GM10847 (cell line): ENCODE data around the gene CARD11.

Experiments
- POLR2A ChIP-seq: IDR thresholded peaks from 2 replicates; pipeline ENCODE4 v1.6.1; 2011; ENCODE audit not compliant: insufficient read length; ENCODE audit errors: extremely low read depth

Gene CARD11

DNA sequence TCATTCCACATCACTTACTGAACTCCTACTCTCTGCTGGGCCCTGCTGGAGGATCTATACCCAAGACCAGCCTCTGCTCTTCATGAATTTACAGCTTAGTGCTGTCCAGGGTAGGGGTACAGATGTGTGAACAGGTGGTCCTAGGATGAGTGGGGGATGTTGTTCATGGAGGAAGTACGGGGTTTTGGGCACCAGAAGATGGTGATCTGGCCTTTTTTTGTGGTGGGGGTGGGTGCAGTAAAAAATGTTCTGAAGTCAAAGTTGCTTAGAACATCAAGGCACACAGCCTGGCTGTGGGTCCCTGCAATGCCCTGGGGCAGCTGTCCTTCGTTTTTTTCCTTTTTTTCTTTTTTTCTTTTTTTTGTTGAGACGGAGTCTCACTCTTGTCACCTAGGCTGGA lies 165.4 kb downstream of the CARD11 start:
- no peak for TF ChIP-seq POLR2A

DNA sequence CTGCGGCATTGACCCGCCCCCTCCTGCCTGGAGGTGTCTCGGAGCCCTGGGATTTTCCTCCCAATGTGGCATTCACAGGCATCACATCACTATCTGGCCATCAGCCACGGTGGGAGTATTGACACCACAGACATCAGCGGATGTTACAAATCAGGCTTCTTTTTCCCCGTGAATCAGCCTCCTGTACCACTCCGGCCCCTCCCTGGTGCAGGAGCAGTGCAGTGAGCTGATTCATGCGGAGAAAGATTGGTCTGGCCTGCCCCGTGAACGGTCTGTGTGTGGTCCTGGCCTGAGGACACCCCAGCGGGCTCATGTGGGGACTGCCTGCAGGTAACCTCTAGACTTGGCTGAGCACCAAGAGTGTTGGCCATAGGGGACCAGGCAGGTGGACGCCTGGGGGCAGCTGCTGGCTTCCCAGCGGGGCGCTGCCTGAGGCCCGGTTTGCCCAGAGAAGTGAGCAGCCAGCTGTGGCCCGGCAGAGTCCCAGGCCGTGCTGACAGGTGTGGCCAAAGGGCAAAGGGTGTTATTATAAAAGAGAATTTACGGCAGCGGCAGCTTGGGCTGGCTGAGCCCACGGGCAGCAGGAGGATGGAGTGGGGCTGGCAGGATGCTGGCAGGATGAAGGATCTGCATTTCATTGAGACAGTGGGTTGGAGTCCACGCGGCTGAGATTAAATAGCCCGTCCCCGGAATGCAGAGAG lies 167.5 kb downstream of the CARD11 start:
- TF ChIP-seq POLR2A = no peak

DNA sequence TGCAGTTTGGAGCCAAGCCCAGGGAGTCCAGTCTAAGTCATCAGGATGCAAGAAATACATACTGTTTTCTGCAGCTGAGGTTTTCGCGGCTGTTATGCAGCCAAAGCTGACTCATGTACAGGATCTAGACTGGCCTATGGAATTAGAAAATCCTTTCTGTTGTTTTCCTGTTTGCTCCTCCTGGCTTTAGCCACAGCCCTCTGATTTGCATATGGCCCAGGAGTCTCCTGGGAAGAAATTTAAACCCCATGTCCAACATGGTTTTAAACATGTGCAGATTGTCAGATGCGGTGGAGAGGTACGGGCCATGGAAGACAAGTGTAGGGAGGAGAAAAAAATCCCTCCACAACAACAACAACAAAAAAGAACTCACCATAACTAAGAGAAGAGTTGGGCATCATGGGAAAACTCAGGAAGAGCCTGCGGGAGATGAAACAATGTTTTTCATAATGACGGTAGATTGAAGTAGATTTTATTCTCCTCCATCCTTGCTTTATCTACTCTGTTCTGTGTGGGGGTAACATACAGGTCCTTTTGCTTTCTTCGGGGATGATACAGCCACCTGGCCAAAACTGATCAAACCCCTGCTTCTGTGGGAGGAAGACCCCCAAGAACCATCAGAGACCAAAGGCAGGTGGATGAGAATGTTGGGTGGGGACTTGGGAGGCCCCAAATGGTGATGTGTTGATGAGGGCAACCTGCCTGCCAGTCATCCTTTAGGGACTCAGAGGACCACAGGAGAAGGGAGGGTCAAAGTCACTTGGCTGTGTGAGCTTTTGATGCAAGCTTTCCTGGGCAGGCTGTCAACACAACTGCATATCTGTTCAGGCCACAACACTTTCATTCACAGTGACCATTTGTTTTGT lies 169.7 kb downstream of the CARD11 start:
- TF ChIP-seq POLR2A = no peak

DNA sequence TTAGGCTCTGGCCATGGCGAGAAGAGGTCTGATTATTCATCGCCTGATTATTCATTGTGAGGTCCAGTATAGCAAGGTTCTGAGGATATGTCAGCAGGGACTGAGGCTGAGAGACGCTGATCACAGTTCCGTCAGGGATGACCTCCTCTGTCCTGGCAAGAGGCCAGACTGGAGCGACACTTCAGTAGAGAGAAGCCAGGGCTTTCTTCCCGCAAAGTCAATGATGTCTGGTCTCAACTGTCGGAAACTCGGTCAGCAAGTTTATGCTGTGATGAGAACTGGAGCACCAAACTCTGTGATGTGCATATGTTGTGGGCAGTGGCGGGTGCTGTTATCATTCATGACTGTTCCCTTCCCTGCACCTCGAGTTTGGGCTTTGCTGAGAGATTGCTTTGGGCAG lies 170.5 kb downstream of the CARD11 start:
- TF ChIP-seq POLR2A = no peak

- no peak for TF ChIP-seq POLR2A
Observed at GRCh38 chr7:2872296-2872874, 171.3 kb downstream of the CARD11 start.

GRCh38 chr7:2870471-2870931 lies 173.2 kb downstream of the CARD11 start:
- no peak for TF ChIP-seq POLR2A

GRCh38 chr7:2869981-2870380 lies 173.7 kb downstream of the CARD11 start:
- no peak for TF ChIP-seq POLR2A

- no peak for TF ChIP-seq POLR2A
Observed at GRCh38 chr7:2866601-2867000, 177.1 kb downstream of the CARD11 start.

DNA sequence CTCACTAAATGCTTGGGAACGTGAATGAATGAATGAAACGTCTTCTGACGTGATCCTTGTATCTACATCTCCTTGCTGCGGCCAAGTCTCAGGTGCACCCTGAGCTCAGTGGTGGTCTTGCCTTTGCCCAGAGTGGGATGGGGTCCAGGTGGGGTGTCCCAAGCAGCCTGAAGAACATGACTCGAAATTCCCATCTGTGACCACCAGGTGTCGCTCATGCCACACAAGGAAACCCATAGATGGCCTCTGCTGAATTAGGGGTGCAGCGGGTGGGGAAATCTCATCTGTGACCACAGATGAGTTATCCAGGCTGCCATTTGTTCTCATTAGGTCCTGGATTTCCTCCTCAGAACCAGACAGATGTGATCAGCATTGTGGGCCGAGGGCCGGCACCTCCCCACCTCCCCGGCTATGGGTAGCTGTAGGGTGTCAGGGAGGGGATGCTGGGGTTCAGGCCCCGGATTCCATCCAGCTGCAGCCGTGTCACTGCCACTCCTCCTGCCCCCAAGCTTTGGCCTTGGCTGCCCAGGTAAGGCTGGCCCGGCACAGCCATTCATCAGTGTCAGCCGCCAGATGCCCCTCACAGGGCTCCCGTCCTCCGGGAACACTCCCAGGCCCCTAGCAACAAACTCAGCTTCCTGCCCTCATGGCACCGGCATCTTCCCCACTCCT lies 178.5 kb downstream of the CARD11 start:
- TF ChIP-seq POLR2A = no peak

GRCh38 chr7:2864204-2864985 lies 179.3 kb downstream of the CARD11 start:
- no peak for TF ChIP-seq POLR2A

GRCh38 chr7:2863461-2864066 lies 180.1 kb downstream of the CARD11 start:
- TF ChIP-seq POLR2A = peak; percentile 67

- TF ChIP-seq POLR2A = no peak
Observed at GRCh38 chr7:2862831-2863361, 180.8 kb downstream of the CARD11 start.

- no peak for TF ChIP-seq POLR2A
Observed at GRCh38 chr7:2861509-2861908, 182.2 kb downstream of the CARD11 start.

DNA sequence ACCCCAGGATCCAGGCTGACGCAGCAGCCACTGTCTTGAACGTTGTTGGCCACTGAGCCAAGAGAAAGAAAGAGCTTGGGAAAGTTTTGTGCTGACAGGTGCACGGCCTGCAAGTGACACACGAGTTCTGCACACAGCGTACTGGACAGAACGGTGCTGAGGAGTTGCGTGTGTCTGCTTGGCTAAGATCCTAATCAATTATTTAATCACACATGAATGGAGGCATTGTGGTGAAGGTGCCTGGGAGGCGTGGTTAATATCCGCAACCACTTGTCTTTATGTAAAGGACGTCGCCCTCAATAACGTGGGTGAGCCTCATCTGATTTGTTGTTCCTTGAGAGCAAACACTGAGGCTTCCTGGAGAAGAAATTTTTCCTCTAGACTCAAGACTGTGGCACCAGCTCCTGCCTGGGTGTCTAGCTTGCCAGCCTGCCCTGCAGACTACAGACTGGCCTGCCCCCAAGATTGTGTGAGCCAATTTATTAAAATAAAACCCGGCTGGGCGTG lies 183.0 kb downstream of the CARD11 start:
- TF ChIP-seq POLR2A = no peak
